GM12891 (cell line): ENCODE data around the gene TNFRSF1B.

ENCODE experiments used
- POLR2A ChIP-seq: IDR thresholded peaks from 2 replicates; pipeline ENCODE4 v1.6.1; 2011; ENCODE audit warnings: low read depth, low read length, control low read depth
- POLR2AphosphoS5 ChIP-seq: IDR thresholded peaks from 2 replicates; pipeline ENCODE4 v1.6.1; 2011; ENCODE audit warnings: low read depth, low read length, control low read depth

- TF ChIP-seq POLR2A (no peak), POLR2AphosphoS5 (no peak)
These were observed 54.1 kb downstream of the TNFRSF1B start for GRCh38 chr1:12220890-12221289.
